Tibial nerve (tissue), 4 donors: ENCODE data around the gene LSAMP. TPM values are rescaled to one million over a fixed set of nuclear protein-coding genes. Genes with fewer than 3 reads are reported as not detected.

ENCODE experiments used
- DNase-seq, 2 donors: peaks; one replicate each; pipeline ENCODE4 v3.0.0-alpha.2; 2019; ENCODE audit warnings: low spot score in 2 of 2
- H3K27ac ChIP-seq, 4 donors: fragments of 200-600 bp; sonication (generic) in 3 of 4; one replicate each; pipeline ENCODE4 v1.5.1; 2017 to 2019; ENCODE audit warnings: mild to moderate bottlenecking in 1 of 4
- H3K27me3 ChIP-seq, 2 donors: fragments of 200-600 bp; sonication (generic) in 1 of 2; one replicate each; pipeline versions ENCODE4 v1.5.1 to v1.6.0; 2017 to 2019
- H3K36me3 ChIP-seq, 3 donors: fragments of 200-600 bp; sonication (generic); one replicate each; pipeline ENCODE4 v1.5.1; 2018 to 2019
- H3K4me1 ChIP-seq, 4 donors: fragments of 200-600 bp; sonication (generic) in 3 of 4; one replicate each; pipeline ENCODE4 v1.5.1; 2017 to 2019
- H3K4me3 ChIP-seq, 4 donors: fragments of 200-600 bp; sonication (generic) in 3 of 4; one replicate each; pipeline ENCODE4 v1.5.1; 2017 to 2019; ENCODE audit warnings: mild to moderate bottlenecking in 1 of 4, moderate library complexity in 1 of 4
- H3K9me3 ChIP-seq, 4 donors: fragments of 200-600 bp; sonication (generic) in 3 of 4; one replicate each; pipeline ENCODE4 v1.5.1; 2017 to 2019
- CTCF ChIP-seq, 5 experiments: fragments of 200-600 bp in 3 of 5; fragments of 450-650 bp in 2 of 5; sonication (generic) in 3 of 5; IDR thresholded peaks; one replicate each; pipeline ENCODE4 v1.5.1; 2016 to 2019; ENCODE audit warnings: antibody characterized with exemption in 5 of 5, mild to moderate bottlenecking in 3 of 5, moderate library complexity in 2 of 5
- EP300 ChIP-seq, 2 donors: sonication (generic); formaldehyde crosslinking; IDR thresholded peaks; one replicate each; pipeline ENCODE4 v1.6.1; 2017; ENCODE audit warnings: antibody characterized with exemption in 2 of 2, mild to moderate bottlenecking in 1 of 2
- POLR2A ChIP-seq, 2 donors: fragments of 450-650 bp; IDR thresholded peaks; one replicate each; pipeline ENCODE4 v1.6.1; 2017; ENCODE audit warnings: antibody characterized with exemption in 2 of 2, mild to moderate bottlenecking in 2 of 2, moderate library complexity in 2 of 2
- WGBS, 2 donors: methylation state at CpG; one replicate each; pipeline ENCODE4 v1.1.5; 2018; 5-methylcytosine and 5-hydroxymethylcytosine counted together
- total RNA-seq, 4 donors: library from RNA; depleted of rRNA; stranded (reverse); fragments of >200 nt; gene quantifications; one replicate each; pipeline ENCODE4 v1.1.0, GENCODE V29; 2016

Gene LSAMP
- total RNA-seq, 4 donors from 2014 or later: 3.6 to 6.1 (median 4.2) TPM

- H3K4me1 ChIP-seq: no peaks in the 10 kb centered on the region
- H3K4me3 ChIP-seq: no peak overlapping the region
- H3K27ac ChIP-seq: no peak overlapping the region
- H3K27me3 ChIP-seq: no peaks in the 10 kb centered on the region
- TF ChIP-seq POLR2A (IDR thresholded peaks at IDR 0.05) (no peak), CTCF (IDR thresholded peaks at IDR 0.05) (no peak), EP300 (IDR thresholded peaks at IDR 0.05) (no peak)
- WGBS, 2 donors: 79 to 89% methylated on average over 2 of the region's 2 CpGs
- no peaks in the 10 kb centered on the region for H3K36me3 ChIP-seq
- H3K9me3 ChIP-seq: no peaks in the 10 kb centered on the region
- no peak for DNase-seq
Measured at GRCh38 chr3:115931581-115931980, 513.7 kb downstream of the LSAMP start.

GRCh38 chr3:115930922-115931321 is 514.4 kb downstream of the LSAMP start:
- H3K27me3 ChIP-seq: no peaks in the 10 kb centered on the region
- H3K27ac ChIP-seq: no peak overlapping the region
- H3K9me3 ChIP-seq: no peaks in the 10 kb centered on the region
- DNase-seq: no peak
- no peaks in the 10 kb centered on the region for H3K4me1 ChIP-seq
- 12 to 23% methylated on average over 3 of the region's 3 CpGs for WGBS, 2 donors
- no peaks in the 10 kb centered on the region for H3K36me3 ChIP-seq
- TF ChIP-seq CTCF (IDR thresholded peaks at IDR 0.05) (no peak), EP300 (IDR thresholded peaks at IDR 0.05) (no peak), POLR2A (IDR thresholded peaks at IDR 0.05) (no peak)
- H3K4me3 ChIP-seq: no peak overlapping the region

GRCh38 chr3:115930168-115930567 is 515.1 kb downstream of the LSAMP start:
- WGBS, 2 donors: 77 to 81% methylated on average over 2 of the region's 2 CpGs
- DNase-seq: no peak
- no peak overlapping the region for H3K4me3 ChIP-seq
- TF ChIP-seq POLR2A (IDR thresholded peaks at IDR 0.05) (no peak), CTCF (IDR thresholded peaks at IDR 0.05) (no peak), EP300 (IDR thresholded peaks at IDR 0.05) (no peak)
- no peaks in the 10 kb centered on the region for H3K4me1 ChIP-seq
- no peak overlapping the region for H3K27ac ChIP-seq
- H3K27me3 ChIP-seq: no peaks in the 10 kb centered on the region
- H3K9me3 ChIP-seq: no peaks in the 10 kb centered on the region
- no peaks in the 10 kb centered on the region for H3K36me3 ChIP-seq

GRCh38 chr3:115928376-115928775 is 516.9 kb downstream of the LSAMP start:
- no peak for TF ChIP-seq CTCF (IDR thresholded peaks at IDR 0.05)
- no peak for TF ChIP-seq POLR2A (IDR thresholded peaks at IDR 0.05)
- no peak for TF ChIP-seq EP300 (IDR thresholded peaks at IDR 0.05)
- DNase-seq: no peak
- H3K4me1 ChIP-seq: no peaks in the 10 kb centered on the region
- no peaks in the 10 kb centered on the region for H3K27me3 ChIP-seq
- WGBS, 2 donors: 57 to 63% methylated on average over 1 of the region's 1 CpG
- no peak overlapping the region for H3K27ac ChIP-seq
- H3K36me3 ChIP-seq: no peaks in the 10 kb centered on the region
- no peaks in the 10 kb centered on the region for H3K9me3 ChIP-seq
- H3K4me3 ChIP-seq: no peak overlapping the region

GRCh38 chr3:115927197-115927596 is 518.1 kb downstream of the LSAMP start:
- H3K27ac ChIP-seq: no peak overlapping the region
- TF ChIP-seq EP300 (IDR thresholded peaks at IDR 0.05) (no peak), CTCF (IDR thresholded peaks at IDR 0.05) (no peak), POLR2A (IDR thresholded peaks at IDR 0.05) (no peak)
- no peak for DNase-seq
- H3K27me3 ChIP-seq: no peaks in the 10 kb centered on the region
- no peaks in the 10 kb centered on the region for H3K4me1 ChIP-seq
- H3K36me3 ChIP-seq: no peaks in the 10 kb centered on the region
- no peak overlapping the region for H3K4me3 ChIP-seq
- peaks cover 0 to 8% (median 4%) of the 10 kb centered on the region in 4 donors for H3K9me3 ChIP-seq
